Common myeloid progenitor, CD34-positive (primary cell): ENCODE measurements around the gene ZNF511.
"Not testable (repeated sequence)": the region's sequence is repeated elsewhere in the genome, so short reads cannot be mapped to it uniquely, and the experiment has no call there.

Experiments
- CTCF ChIA-PET: fragments of 350-600 bp; sonication (Branson Sonifier 250); formaldehyde crosslinking; loops from one replicate; lab custom pipeline; 2021; ENCODE audit warnings: antibody characterized with exemption; lab: Charles Lee
- POLR2A ChIA-PET: fragments of 350-600 bp; sonication (Branson Sonifier 250); formaldehyde crosslinking; loops from one replicate; lab custom pipeline; 2021; ENCODE audit warnings: antibody characterized with exemption; lab: Charles Lee
- DNase-seq, 3 donors: peaks; one replicate each; pipeline versions ENCODE4 v3.0.0 to v3.0.0-alpha.2; 2013
- H3K27ac ChIP-seq, 2 experiments: 1 replicate in 1 of 2; 2 replicates in 1 of 2; pipeline ENCODE4 v1.7.0; 2013; ENCODE audit warnings: inconsistent platforms in 2 of 2, low read length in 2 of 2, mild to moderate bottlenecking in 2 of 2, low read depth in 1 of 2, moderate library complexity in 1 of 2; ENCODE audit not compliant: severe bottlenecking in 2 of 2, insufficient read depth in 1 of 2, poor library complexity in 1 of 2
- H3K27me3 ChIP-seq, 5 experiments: replicated peaks in 2 of 5; 1 replicate in 3 of 5; 2 replicates in 2 of 5; pipeline versions ENCODE4 v1.6.1 to v1.7.0; 2013; ENCODE audit warnings: low read length in 4 of 5, mild to moderate bottlenecking in 2 of 5, moderate library complexity in 2 of 5, inconsistent platforms in 1 of 5; ENCODE audit not compliant: insufficient read depth in 5 of 5, control insufficient read depth in 4 of 5
- H3K36me3 ChIP-seq, 4 experiments: 1 replicate in 2 of 4; 2 replicates in 2 of 4; pipeline versions ENCODE4 v1.6.1 to v1.7.0; 2013; ENCODE audit warnings: low read length in 3 of 4, control low read depth in 1 of 4, mild to moderate bottlenecking in 1 of 4; ENCODE audit not compliant: control insufficient read depth in 4 of 4, insufficient read depth in 4 of 4
- H3K4me1 ChIP-seq, 4 experiments: 1 replicate in 3 of 4; 2 replicates in 1 of 4; pipeline versions ENCODE4 v1.6.1 to v1.7.1; 2013; ENCODE audit warnings: low read length in 3 of 4, mild to moderate bottlenecking in 3 of 4, control low read depth in 1 of 4, inconsistent platforms in 1 of 4, moderate library complexity in 1 of 4; ENCODE audit not compliant: control insufficient read depth in 4 of 4, insufficient read depth in 4 of 4; ENCODE audit errors: control extremely low read depth in 1 of 4
- H3K4me3 ChIP-seq, 7 experiments: 1 replicate in 4 of 7; 2 replicates in 3 of 7; pipeline versions ENCODE4 v1.5.1 to v1.7.0; 2013; ENCODE audit warnings: mild to moderate bottlenecking in 7 of 7, low read length in 6 of 7, moderate library complexity in 6 of 7, inconsistent platforms in 2 of 7, low read depth in 2 of 7, control low read depth in 1 of 7; ENCODE audit not compliant: insufficient read depth in 4 of 7, control insufficient read depth in 1 of 7; ENCODE audit errors: extremely low read depth in 1 of 7
- H3K9me3 ChIP-seq, 5 experiments: 1 replicate in 4 of 5; 2 replicates in 1 of 5; pipeline versions ENCODE4 v1.6.1 to v1.7.1; 2013; ENCODE audit warnings: low read length in 4 of 5, mild to moderate bottlenecking in 2 of 5, inconsistent platforms in 1 of 5, low read depth in 1 of 5, moderate library complexity in 1 of 5; ENCODE audit not compliant: control insufficient read depth in 4 of 5, insufficient read depth in 2 of 5; ENCODE audit errors: control extremely low read depth in 1 of 5
- WGBS: methylation state at CpG from one replicate; pipeline ENCODE4 v1.1.5; 2013; ENCODE audit not compliant: insufficient coverage; 5-methylcytosine and 5-hydroxymethylcytosine counted together

Gene ZNF511

DNA sequence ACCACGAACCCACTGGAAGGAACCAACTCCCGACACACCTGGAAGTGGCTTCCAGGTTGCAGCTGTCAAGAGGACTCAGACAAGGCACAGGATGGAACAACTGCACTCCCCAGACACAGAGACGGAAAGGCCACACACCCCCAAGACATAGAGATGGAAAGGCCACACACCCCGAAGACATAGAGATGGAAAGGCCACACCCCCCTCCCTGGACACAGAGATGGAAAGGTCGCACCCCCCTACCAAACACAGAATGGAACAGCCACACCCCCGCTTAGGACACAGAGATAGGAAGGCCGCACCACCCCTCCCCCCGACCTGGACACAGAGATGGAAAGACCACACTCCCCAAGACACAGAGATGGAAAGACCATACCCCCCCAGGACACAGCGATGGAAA, 7.6 kb downstream of the ZNF511 start:
- H3K27me3 ChIP-seq = peaks cover 0 to 12% (median 2%) of the 10 kb centered on the region in 5 experiments
- CTCF ChIA-PET = interaction anchor here (1.0 to 2.9 kb wide), 6 partner anchors 8 to 70 kb away, joined by 3 to 14 read pairs (median 3); no protein-coding TSS in a partner anchor
- no peak overlapping the region for H3K27ac ChIP-seq
- WGBS = 77% methylated on average over 2 of the region's 9 CpGs
- peaks cover 0 to 7% (median 1%) of the 10 kb centered on the region in 4 experiments for H3K4me1 ChIP-seq
- POLR2A ChIA-PET = no interaction called here
- H3K36me3 ChIP-seq = peaks cover 0 to 18% (median 14%) of the 10 kb centered on the region in 4 experiments
- no peak for DNase-seq
- no peak overlapping the region for H3K4me3 ChIP-seq
- H3K9me3 ChIP-seq = peaks cover 0 to 2% (median 0%) of the 10 kb centered on the region in 5 experiments

- Histone ChIP-seq H3K4me1 (peaks cover 0 to 7% (median 1%) of the 10 kb centered on the region in 4 experiments), H3K36me3 (peaks cover 0 to 15% (median 10%) of the 10 kb centered on the region in 4 experiments), H3K9me3 (peaks cover 0 to 2% (median 0%) of the 10 kb centered on the region in 5 experiments), H3K4me3 (no peak overlapping the region), H3K27ac (no peak overlapping the region), H3K27me3 (peaks cover 0 to 12% (median 2%) of the 10 kb centered on the region in 5 experiments)
- ChIA-PET POLR2A (no interaction called here), CTCF (no interaction called here)
- WGBS = no CpG with 5 or more reads among the region's 7 CpGs
- no peak for DNase-seq
Measured at GRCh38 chr10:133316732-133317131, 8.0 kb downstream of the ZNF511 start.

GRCh38 chr10:133318494-133319127, 9.9 kb downstream of the ZNF511 start:
- Histone ChIP-seq H3K9me3 (peaks cover 0 to 2% (median 0%) of the 10 kb centered on the region in 5 experiments), H3K36me3 (no peaks in the 10 kb centered on the region), H3K27me3 (peaks cover 0 to 12% (median 2%) of the 10 kb centered on the region in 5 experiments), H3K4me1 (peaks cover 0 to 7% (median 1%) of the 10 kb centered on the region in 4 experiments), H3K4me3 (peak overlapping the region in 6 of 7 experiments; percentile 19 to 73 (median 52)), H3K27ac (no peak overlapping the region)
- ChIA-PET CTCF (interaction anchor here (0.7 to 2.8 kb wide), 4 partner anchors 37 to 72 kb away, joined by 3 to 10 read pairs (median 4); no protein-coding TSS in a partner anchor), POLR2A (no interaction called here)
- DNase-seq = peak; percentile 69 to 74 (median 73)
- WGBS = 9% methylated on average over 36 of the region's 51 CpGs

GRCh38 chr10:133320852-133321422, 12.2 kb downstream of the ZNF511 start:
- H3K9me3 ChIP-seq, H3K36me3 ChIP-seq, H3K27ac ChIP-seq, H3K4me3 ChIP-seq: not testable (repeated sequence)
- ChIA-PET CTCF (interaction anchor here (0.6 to 2.8 kb wide), 7 partner anchors 8 to 75 kb away, joined by 3 to 11 read pairs (median 5); no protein-coding TSS in a partner anchor), POLR2A (interaction anchor here (0.7 kb wide), 1 partner anchor 15 kb away, joined by 5 read pairs; no protein-coding TSS in a partner anchor)
- DNase-seq = peak in 2 of 3 donors; percentile 42 to 49
- H3K4me1 ChIP-seq = peaks cover 0 to 21% (median 11%) of the 10 kb centered on the region in 4 experiments
- peaks cover 0 to 25% (median 5%) of the 10 kb centered on the region in 5 experiments for H3K27me3 ChIP-seq
- WGBS = 98% methylated on average over 6 of the region's 6 CpGs

DNA sequence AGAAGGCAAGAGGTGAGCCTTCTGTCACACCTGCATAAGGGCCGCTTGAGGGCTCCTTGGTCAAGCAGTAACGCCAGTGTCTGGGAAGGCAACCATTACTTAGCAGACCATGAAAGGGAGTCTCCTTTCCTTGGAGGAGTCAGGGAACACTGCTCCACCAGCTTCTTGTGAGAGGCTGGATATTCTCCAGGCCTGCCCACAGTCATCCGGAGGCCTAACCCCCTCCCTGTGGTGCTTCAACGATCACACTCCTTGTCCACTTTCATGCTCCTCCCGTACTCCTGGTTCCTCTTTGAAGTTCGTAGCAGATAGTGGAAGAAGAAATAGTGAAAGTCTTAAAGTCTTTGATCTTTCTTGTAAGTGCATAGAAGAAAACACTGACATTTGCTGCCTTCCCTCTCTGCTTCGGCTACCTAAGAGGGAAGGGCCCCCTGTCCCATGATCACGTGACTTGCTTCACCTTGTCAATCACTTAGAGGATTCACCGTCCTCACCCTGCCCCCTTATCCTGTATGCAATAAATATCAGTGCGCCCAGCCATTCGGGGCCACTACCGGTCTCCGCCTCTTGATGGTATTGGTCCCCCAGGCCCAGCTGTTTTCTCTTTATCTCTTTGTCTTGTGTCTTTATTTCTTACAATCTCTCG, 13.5 kb downstream of the ZNF511 start:
- 100% methylated on average over 1 of the region's 14 CpGs for WGBS

DNA sequence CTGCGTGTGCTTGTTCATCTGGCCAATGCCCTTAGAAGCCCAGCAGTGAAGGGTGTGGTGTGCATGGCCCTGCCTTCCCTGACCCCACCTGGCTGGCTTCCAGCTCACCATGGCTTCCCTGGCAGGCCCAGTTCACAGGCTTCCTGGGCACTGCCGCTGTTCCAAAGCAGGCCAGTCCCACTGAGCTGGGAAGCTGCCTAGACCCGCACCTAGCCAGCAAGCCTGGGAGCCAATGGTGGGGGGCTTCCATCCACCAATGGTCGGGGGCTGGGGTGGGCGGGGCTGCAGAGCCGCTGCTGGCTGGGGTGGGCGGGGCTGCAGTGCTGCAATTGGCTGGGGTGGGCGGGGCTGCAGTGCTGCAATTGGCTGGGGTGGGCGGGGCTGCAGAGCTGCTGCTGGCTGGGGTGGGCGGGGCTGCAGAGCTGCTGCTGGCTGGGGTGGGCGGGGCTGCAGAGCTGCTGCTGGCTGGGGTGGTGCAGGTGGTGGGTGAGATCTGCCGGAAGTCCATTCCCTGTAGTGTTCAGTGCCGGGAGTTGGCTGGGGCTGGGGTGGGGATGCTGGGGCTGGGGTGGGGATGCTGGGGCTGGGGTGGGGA, 15.6 kb downstream of the ZNF511 start:
- Histone ChIP-seq H3K27ac (no peak overlapping the region), H3K4me3 (no peak overlapping the region), H3K9me3 (peaks cover 0 to 2% (median 0%) of the 10 kb centered on the region in 5 experiments), H3K4me1 (peaks cover 0 to 21% (median 11%) of the 10 kb centered on the region in 4 experiments), H3K27me3 (peaks cover 5 to 55% (median 26%) of the 10 kb centered on the region in 5 experiments), H3K36me3 (no peaks in the 10 kb centered on the region)
- CTCF ChIA-PET = interaction anchor here (0.6 to 2.3 kb wide), 3 partner anchors 9 to 16 kb away, joined by 3 to 14 read pairs (median 3); no protein-coding TSS in a partner anchor
- POLR2A ChIA-PET = no interaction called here
- WGBS = 49% methylated on average over 3 of the region's 13 CpGs
- peak; percentile 54 to 73 (median 70) for DNase-seq

More for the DNA sequence above, 13.5 kb downstream of the ZNF511 start:
- CTCF ChIA-PET = interaction anchor here (0.5 to 2.5 kb wide), 4 partner anchors 7 to 15 kb away, joined by 3 to 11 read pairs (median 5); no protein-coding TSS in a partner anchor
- H3K4me3 ChIP-seq, H3K27ac ChIP-seq, DNase-seq, H3K36me3 ChIP-seq, POLR2A ChIA-PET, H3K9me3 ChIP-seq: not testable (repeated sequence)
- Histone ChIP-seq H3K4me1 (peaks cover 0 to 26% (median 12%) of the 10 kb centered on the region in 4 experiments), H3K27me3 (peaks cover 5 to 38% (median 12%) of the 10 kb centered on the region in 5 experiments)
